IPS DF 6.9 (cell line): ENCODE data around the gene CREBBP.

Experiments
- DNase-seq: peaks from one replicate; pipeline ENCODE4 v3.0.0-alpha.2; 2013; ENCODE audit warnings: low read depth, low spot score
- H3K27ac ChIP-seq: one replicate; pipeline ENCODE4 v1.5.1; 2013; ENCODE audit warnings: low read length, control low read depth
- H3K27me3 ChIP-seq: 2 replicates; pipeline ENCODE4 v1.6.1; 2013; ENCODE audit warnings: mild to moderate bottlenecking, low read length; ENCODE audit not compliant: control insufficient read depth, insufficient read depth
- H3K36me3 ChIP-seq: 2 replicates; pipeline ENCODE4 v1.6.1; 2013; ENCODE audit warnings: low read length; ENCODE audit not compliant: control insufficient read depth, insufficient read depth
- H3K4me1 ChIP-seq: 2 replicates; pipeline ENCODE4 v1.6.1; 2013; ENCODE audit warnings: low read length; ENCODE audit not compliant: control insufficient read depth, insufficient read depth
- H3K4me3 ChIP-seq: 2 replicates; pipeline ENCODE4 v1.5.1; 2013; ENCODE audit warnings: mild to moderate bottlenecking, low read length
- H3K9me3 ChIP-seq: 2 replicates; pipeline ENCODE4 v1.6.1; 2013; ENCODE audit warnings: low read length, inconsistent platforms; ENCODE audit not compliant: control insufficient read depth, insufficient read depth
- WGBS: extraction: QIAGEN DNeasy Blood & Tissue Kit; methylation state at CpG from one replicate; pipeline ENCODE4 v1.1.7; 2013; ENCODE audit warnings: mixed read lengths, missing lambda C conversion rate; ENCODE audit not compliant: insufficient read length, insufficient coverage; 5-methylcytosine and 5-hydroxymethylcytosine counted together

The CREBBP gene

GRCh38 chr16:3797904-3798811 is 82.4 kb downstream of the CREBBP start:
- H3K27ac ChIP-seq, result no peak overlapping the region
- H3K4me3 ChIP-seq, result no peak overlapping the region
- no peak for DNase-seq
- no CpG with 5 or more reads among the region's 10 CpGs for WGBS
- H3K36me3 ChIP-seq, result no peaks in the 10 kb centered on the region
- H3K27me3 ChIP-seq, result no peaks in the 10 kb centered on the region; the same call in 1 of the 2 replicates
- H3K4me1 ChIP-seq, result no peaks in the 10 kb centered on the region
- no peaks in the 10 kb centered on the region for H3K9me3 ChIP-seq

GRCh38 chr16:3797473-3797872 is 83.0 kb downstream of the CREBBP start:
- Histone ChIP-seq H3K9me3 (no peaks in the 10 kb centered on the region), H3K4me1 (no peaks in the 10 kb centered on the region), H3K27ac (no peak overlapping the region), H3K4me3 (no peak overlapping the region), H3K36me3 (peaks cover 4% of the 10 kb centered on the region; the same call in 1 of the 2 replicates), H3K27me3 (no peaks in the 10 kb centered on the region; the same call in 1 of the 2 replicates)
- no peak for DNase-seq
- WGBS, result no CpG with 5 or more reads among the region's 1 CpG

- no peaks in the 10 kb centered on the region; the same call in 1 of the 2 replicates for H3K27me3 ChIP-seq
- no CpG with 5 or more reads among the region's 16 CpGs for WGBS
- H3K27ac ChIP-seq, result no peak overlapping the region
- no peak overlapping the region for H3K4me3 ChIP-seq
- H3K4me1 ChIP-seq, result no peaks in the 10 kb centered on the region
- DNase-seq, result no peak
- no peaks in the 10 kb centered on the region for H3K9me3 ChIP-seq
- peaks cover 11% of the 10 kb centered on the region; the same call in 1 of the 2 replicates for H3K36me3 ChIP-seq
Measured at GRCh38 chr16:3793161-3793576, 87.3 kb downstream of the CREBBP start.

- no CpG with 5 or more reads among the region's 12 CpGs for WGBS
- Histone ChIP-seq H3K9me3 (no peaks in the 10 kb centered on the region), H3K27ac (no peak overlapping the region), H3K4me3 (no peak overlapping the region), H3K27me3 (no peaks in the 10 kb centered on the region; the same call in 1 of the 2 replicates), H3K4me1 (no peaks in the 10 kb centered on the region), H3K36me3 (peaks cover 11% of the 10 kb centered on the region; the same call in 1 of the 2 replicates)
- DNase-seq, result no peak
Measured at GRCh38 chr16:3792472-3793012, 88.0 kb downstream of the CREBBP start.

GRCh38 chr16:3791701-3792100 is 88.8 kb downstream of the CREBBP start:
- DNase-seq, result no peak
- Histone ChIP-seq H3K36me3 (peaks cover 11% of the 10 kb centered on the region; the same call in 1 of the 2 replicates), H3K27me3 (no peaks in the 10 kb centered on the region; the same call in 1 of the 2 replicates), H3K27ac (no peak overlapping the region), H3K4me1 (no peaks in the 10 kb centered on the region), H3K9me3 (no peaks in the 10 kb centered on the region), H3K4me3 (no peak overlapping the region)
- no CpG with 5 or more reads among the region's 8 CpGs for WGBS

GRCh38 chr16:3789375-3790099 is 91.0 kb downstream of the CREBBP start:
- Histone ChIP-seq H3K4me3 (no peak overlapping the region), H3K27ac (no peak overlapping the region), H3K9me3 (no peaks in the 10 kb centered on the region), H3K4me1 (no peaks in the 10 kb centered on the region), H3K36me3 (peaks cover 11% of the 10 kb centered on the region; the same call in 1 of the 2 replicates), H3K27me3 (no peaks in the 10 kb centered on the region; the same call in 1 of the 2 replicates)
- 100% methylated on average over 1 of the region's 8 CpGs for WGBS
- DNase-seq, result no peak

GRCh38 chr16:3788711-3789374 is 91.7 kb downstream of the CREBBP start:
- no peak overlapping the region for H3K4me3 ChIP-seq
- peaks cover 11% of the 10 kb centered on the region; the same call in 1 of the 2 replicates for H3K36me3 ChIP-seq
- WGBS, result no CpG with 5 or more reads among the region's 9 CpGs
- no peak overlapping the region for H3K27ac ChIP-seq
- no peaks in the 10 kb centered on the region; the same call in 1 of the 2 replicates for H3K27me3 ChIP-seq
- DNase-seq, result no peak
- no peaks in the 10 kb centered on the region for H3K4me1 ChIP-seq
- H3K9me3 ChIP-seq, result no peaks in the 10 kb centered on the region

GRCh38 chr16:3787924-3788661 is 92.4 kb downstream of the CREBBP start:
- no peak for DNase-seq
- Histone ChIP-seq H3K27me3 (no peaks in the 10 kb centered on the region), H3K4me3 (no peak overlapping the region), H3K27ac (no peak overlapping the region), H3K36me3 (peaks cover 11% of the 10 kb centered on the region; the same call in 1 of the 2 replicates), H3K4me1 (no peaks in the 10 kb centered on the region), H3K9me3 (no peaks in the 10 kb centered on the region)
- WGBS, result no CpG with 5 or more reads among the region's 10 CpGs

- no peaks in the 10 kb centered on the region for H3K9me3 ChIP-seq
- DNase-seq, result no peak
- no peaks in the 10 kb centered on the region for H3K27me3 ChIP-seq
- H3K27ac ChIP-seq, result no peak overlapping the region
- H3K4me3 ChIP-seq, result no peak overlapping the region
- no peaks in the 10 kb centered on the region for H3K4me1 ChIP-seq
- peaks cover 1% of the 10 kb centered on the region for H3K36me3 ChIP-seq
- WGBS, result no CpG with 5 or more reads among the region's 12 CpGs
Measured at GRCh38 chr16:3785413-3785812, 95.1 kb downstream of the CREBBP start.
